SK-N-SH treated with all-trans-retinoic acid at 6 μM for 48 hours (cell line): ENCODE measurements around the gene SLC26A8.

Experiments used
- ATAC-seq: fragments of 200-7000 bp; cut with Tn5 transposase; 3 replicates; pipeline ENCODE4 v1.9.1; 2020; ENCODE audit warnings: mild to moderate bottlenecking, moderate library complexity
- ARNTL ChIP-seq: fragments of 450-650 bp; formaldehyde crosslinking; IDR thresholded peaks from 2 replicates; pipeline ENCODE4 v1.5.0; 2020; ENCODE audit warnings: low read depth, mild to moderate bottlenecking, moderate library complexity, borderline replicate concordance
- BACH2 ChIP-seq: fragments of 250-450 bp; sonication (Bioruptor Pico); IDR thresholded peaks from 2 replicates; pipeline ENCODE4 v1.9.0; 2021; ENCODE audit warnings: mild to moderate bottlenecking, borderline replicate concordance
- CREB5 ChIP-seq: fragments of 250-450 bp; sonication (Bioruptor Pico); IDR thresholded peaks from 2 replicates; pipeline ENCODE4 v1.5.1; 2020; ENCODE audit warnings: low read depth, mild to moderate bottlenecking, moderate library complexity
- CSDC2 ChIP-seq: fragments of 250-450 bp; sonication (Bioruptor Pico); IDR thresholded peaks from 2 replicates; pipeline ENCODE4 v1.5.0; 2020; ENCODE audit warnings: mild to moderate bottlenecking, moderate library complexity
- ESRRG ChIP-seq: fragments of 250-450 bp; sonication (Bioruptor Pico); IDR thresholded peaks from 2 replicates; pipeline ENCODE4 v1.6.1; 2021; ENCODE audit warnings: mild to moderate bottlenecking
- GLIS3 ChIP-seq: fragments of 250-450 bp; sonication (Bioruptor Pico); IDR thresholded peaks from 2 replicates; pipeline ENCODE4 v1.5.0; 2020; ENCODE audit warnings: mild to moderate bottlenecking, moderate library complexity
- ISL1 ChIP-seq: fragments of 250-450 bp; sonication (Bioruptor Pico); IDR thresholded peaks from 2 replicates; pipeline ENCODE4 v2.1.2; 2022; ENCODE audit warnings: mild to moderate bottlenecking, moderate library complexity
- OSR1 ChIP-seq: fragments of 250-450 bp; sonication (Bioruptor Pico); IDR thresholded peaks from 2 replicates; pipeline ENCODE4 v1.8.0; 2022; ENCODE audit warnings: moderate library complexity, mild to moderate bottlenecking, inconsistent platforms
- PATZ1 ChIP-seq: fragments of 250-450 bp; sonication (Bioruptor Pico); IDR thresholded peaks from 2 replicates; pipeline ENCODE4 v1.8.0; 2020; ENCODE audit warnings: mild to moderate bottlenecking, moderate library complexity, borderline replicate concordance
- PPARA ChIP-seq: fragments of 250-450 bp; sonication (Bioruptor Pico); IDR thresholded peaks from 2 replicates; pipeline ENCODE4 v1.5.0; 2020; ENCODE audit warnings: mild to moderate bottlenecking, borderline replicate concordance
- SNAI2 ChIP-seq: fragments of 250-450 bp; sonication (Bioruptor Pico); IDR thresholded peaks from 2 replicates; pipeline ENCODE4 v1.5.0; 2020; ENCODE audit warnings: mild to moderate bottlenecking, moderate library complexity
- TCF4 ChIP-seq: fragments of 250-450 bp; sonication (Bioruptor Pico); IDR thresholded peaks from 2 replicates; pipeline ENCODE4 v1.8.0; 2021; ENCODE audit warnings: mild to moderate bottlenecking, moderate library complexity, borderline replicate concordance
- TOX ChIP-seq: fragments of 250-450 bp; sonication (Bioruptor Pico); IDR thresholded peaks from 2 replicates; pipeline ENCODE4 v1.8.0; 2021; ENCODE audit warnings: mild to moderate bottlenecking, moderate library complexity, borderline replicate concordance
- TSHZ2 ChIP-seq: fragments of 250-450 bp; sonication (Bioruptor Pico); IDR thresholded peaks from 2 replicates; pipeline ENCODE4 v1.5.0; 2020; ENCODE audit warnings: mild to moderate bottlenecking, moderate library complexity
- ZC3H10 ChIP-seq: fragments of 250-450 bp; sonication (Bioruptor Pico); IDR thresholded peaks from 2 replicates; pipeline ENCODE4 v1.5.1; 2021; ENCODE audit warnings: mild to moderate bottlenecking, moderate library complexity
- ZFP3 ChIP-seq: fragments of 250-450 bp; sonication (Bioruptor Pico); IDR thresholded peaks from 2 replicates; pipeline ENCODE4 v1.5.0; 2020; ENCODE audit warnings: mild to moderate bottlenecking, moderate library complexity
- ZFP30 ChIP-seq: fragments of 450-650 bp; formaldehyde crosslinking; IDR thresholded peaks from 2 replicates; pipeline ENCODE4 v1.5.0; 2022; ENCODE audit warnings: mild to moderate bottlenecking, moderate library complexity
- ZNF565 ChIP-seq: fragments of 450-650 bp; formaldehyde crosslinking; conservative IDR thresholded peaks from 2 replicates; pipeline ENCODE4 v1.5.0; 2020; ENCODE audit warnings: low read depth, mild to moderate bottlenecking, moderate library complexity
- ZNF70 ChIP-seq: fragments of 450-650 bp; formaldehyde crosslinking; IDR thresholded peaks from 2 replicates; pipeline ENCODE4 v1.5.0; 2020; ENCODE audit warnings: mild to moderate bottlenecking, moderate library complexity
- ZNF8 ChIP-seq: fragments of 450-650 bp; formaldehyde crosslinking; IDR thresholded peaks from 2 replicates; pipeline ENCODE4 v1.5.0; 2020; ENCODE audit warnings: mild to moderate bottlenecking, moderate library complexity
- TF ChIP-seq, protein P1 (sequence below): fragments of 250-450 bp; sonication (Bioruptor Pico); IDR thresholded peaks from 2 replicates; pipeline ENCODE4 v1.8.0; 2021; ENCODE audit warnings: low read depth, mild to moderate bottlenecking, moderate library complexity, borderline replicate concordance
- TF ChIP-seq, protein P2 (sequence below): fragments of 250-450 bp; sonication (Bioruptor Pico); IDR thresholded peaks from 2 replicates; pipeline ENCODE4 v1.5.1; 2021; ENCODE audit warnings: mild to moderate bottlenecking, moderate library complexity

SLC26A8 gene

GRCh38 chr6:36070252-36070651, 45.8 kb upstream of the SLC26A8 start:
- ATAC-seq: no peak
- no peak for TF ChIP-seq TSHZ2 (CRISPR knock-in tag)
- TF ChIP-seq PATZ1: no peak
- TF ChIP-seq ISL1 (CRISPR knock-in tag): no peak
- no peak for TF ChIP-seq OSR1 (CRISPR knock-in tag)
- TF ChIP-seq ARNTL (CRISPR knock-in tag): no peak
- no peak for TF ChIP-seq GLIS3
- no peak for TF ChIP-seq TOX
- no peak for TF ChIP-seq ZFP30 (CRISPR knock-in tag)

DNA sequence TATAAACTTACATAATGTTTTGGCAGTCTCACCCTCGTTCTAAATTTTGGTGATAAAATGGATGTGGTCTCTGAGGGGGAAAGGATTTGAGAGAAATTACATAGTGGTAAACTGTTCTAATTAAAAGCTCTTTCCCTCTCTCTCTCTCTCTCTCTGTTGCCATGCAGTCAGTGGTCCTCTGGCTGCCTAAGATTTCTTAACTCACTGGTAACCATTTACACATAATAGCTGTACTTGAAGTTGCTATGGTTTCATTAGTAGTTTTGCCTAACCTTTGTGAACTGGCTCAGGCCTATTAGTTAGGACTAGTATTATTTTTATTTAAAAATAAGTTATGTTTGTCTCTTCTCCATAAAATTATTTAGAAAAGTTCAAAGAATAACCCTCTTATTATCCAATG, 45.1 kb upstream of the SLC26A8 start:
- no peak for ATAC-seq
- no peak for TF ChIP-seq CSDC2 (CRISPR knock-in tag)

DNA sequence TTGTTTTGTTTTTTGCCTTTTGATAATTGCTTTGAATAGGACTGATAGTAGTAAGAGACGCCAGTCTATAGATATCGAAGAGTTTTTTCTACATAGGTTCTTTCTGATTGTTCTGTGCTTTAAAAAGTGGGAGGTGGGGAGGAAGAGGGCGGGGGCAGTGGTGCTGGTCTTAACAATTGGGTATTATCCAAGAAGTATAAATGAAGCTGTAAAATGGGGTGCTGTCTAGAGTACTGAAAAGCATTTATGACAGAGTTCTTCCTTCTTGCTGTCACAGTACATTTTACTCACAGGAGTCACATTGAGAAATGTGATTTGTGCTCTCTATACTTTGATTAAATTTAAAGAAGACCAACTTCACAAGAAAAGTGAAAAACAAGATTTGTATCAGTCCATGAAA, 44.1 kb upstream of the SLC26A8 start:
- no peak for ATAC-seq
- TF ChIP-seq GLIS3 (no peak), PPARA (no peak), ZFP3 (CRISPR knock-in tag) (no peak), ZNF8 (CRISPR knock-in tag) (no peak), SNAI2 (CRISPR knock-in tag) (no peak), CREB5 (CRISPR knock-in tag) (no peak), ISL1 (CRISPR knock-in tag) (no peak), ZNF70 (CRISPR knock-in tag) (no peak), ZC3H10 (CRISPR knock-in tag) (no peak), ZNF565 (no peak), TCF4 (no peak)
- TF ChIP-seq, protein P1, sequence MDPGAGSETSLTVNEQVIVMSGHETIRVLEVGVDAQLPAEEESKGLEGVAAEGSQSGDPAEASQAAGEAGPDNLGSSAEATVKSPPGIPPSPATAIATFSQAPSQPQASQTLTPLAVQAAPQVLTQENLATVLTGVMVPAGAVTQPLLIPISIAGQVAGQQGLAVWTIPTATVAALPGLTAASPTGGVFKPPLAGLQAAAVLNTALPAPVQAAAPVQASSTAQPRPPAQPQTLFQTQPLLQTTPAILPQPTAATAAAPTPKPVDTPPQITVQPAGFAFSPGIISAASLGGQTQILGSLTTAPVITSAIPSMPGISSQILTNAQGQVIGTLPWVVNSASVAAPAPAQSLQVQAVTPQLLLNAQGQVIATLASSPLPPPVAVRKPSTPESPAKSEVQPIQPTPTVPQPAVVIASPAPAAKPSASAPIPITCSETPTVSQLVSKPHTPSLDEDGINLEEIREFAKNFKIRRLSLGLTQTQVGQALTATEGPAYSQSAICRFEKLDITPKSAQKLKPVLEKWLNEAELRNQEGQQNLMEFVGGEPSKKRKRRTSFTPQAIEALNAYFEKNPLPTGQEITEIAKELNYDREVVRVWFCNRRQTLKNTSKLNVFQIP (CRISPR knock-in tag): no peak

GRCh38 chr6:36068012-36068392, 43.6 kb upstream of the SLC26A8 start:
- no peak for ATAC-seq
- no peak for TF ChIP-seq TOX
- no peak for TF ChIP-seq TSHZ2 (CRISPR knock-in tag)
- TF ChIP-seq ISL1 (CRISPR knock-in tag): no peak
- TF ChIP-seq ZC3H10 (CRISPR knock-in tag): no peak
- TF ChIP-seq CREB5 (CRISPR knock-in tag): no peak
- TF ChIP-seq OSR1 (CRISPR knock-in tag): no peak
- TF ChIP-seq, protein P2, sequence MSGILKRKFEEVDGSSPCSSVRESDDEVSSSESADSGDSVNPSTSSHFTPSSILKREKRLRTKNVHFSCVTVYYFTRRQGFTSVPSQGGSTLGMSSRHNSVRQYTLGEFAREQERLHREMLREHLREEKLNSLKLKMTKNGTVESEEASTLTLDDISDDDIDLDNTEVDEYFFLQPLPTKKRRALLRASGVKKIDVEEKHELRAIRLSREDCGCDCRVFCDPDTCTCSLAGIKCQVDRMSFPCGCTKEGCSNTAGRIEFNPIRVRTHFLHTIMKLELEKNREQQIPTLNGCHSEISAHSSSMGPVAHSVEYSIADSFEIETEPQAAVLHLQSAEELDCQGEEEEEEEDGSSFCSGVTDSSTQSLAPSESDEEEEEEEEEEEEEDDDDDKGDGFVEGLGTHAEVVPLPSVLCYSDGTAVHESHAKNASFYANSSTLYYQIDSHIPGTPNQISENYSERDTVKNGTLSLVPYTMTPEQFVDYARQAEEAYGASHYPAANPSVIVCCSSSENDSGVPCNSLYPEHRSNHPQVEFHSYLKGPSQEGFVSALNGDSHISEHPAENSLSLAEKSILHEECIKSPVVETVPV: no peak
- no peak for TF ChIP-seq GLIS3
- TF ChIP-seq ZFP30 (CRISPR knock-in tag): no peak
- no peak for TF ChIP-seq ESRRG (CRISPR knock-in tag)
- TF ChIP-seq, protein P1 (CRISPR knock-in tag): no peak
- no peak for TF ChIP-seq BACH2 (CRISPR knock-in tag)
- no peak for TF ChIP-seq TCF4
- TF ChIP-seq CSDC2 (CRISPR knock-in tag): no peak
- TF ChIP-seq SNAI2 (CRISPR knock-in tag): no peak
